SK-N-SH (cell line): ENCODE results near the gene CHSY3. TPM values are rescaled to one million over a fixed set of nuclear protein-coding genes. Genes with fewer than 3 reads are reported as not detected.

Source experiments
- CTCF ChIA-PET: fragments of 300-600, 350-600 bp; formaldehyde crosslinking; extraction: SDS; loops from one replicate; lab custom pipeline; 2021; lab: Yijun Ruan, JAX
- POLR2A ChIA-PET: fragments of 350-600 bp; sonication (Branson Sonifier 250); formaldehyde crosslinking; extraction: SDS; loops from one replicate; lab custom pipeline; 2020; ENCODE audit warnings: antibody characterized with exemption, inconsistent platforms; lab: Yijun Ruan, JAX
- DNase-seq: peaks from one replicate; pipeline ENCODE4 v3.0.0; 2012
- H2AFZ ChIP-seq: fragments of 200-600 bp; sonication (generic); 2 replicates; pipeline ENCODE4 v1.8.1; 2016; ENCODE audit warnings: antibody characterized with exemption, mild to moderate bottlenecking, low read depth
- H3F3A ChIP-seq: fragments of 200-600 bp; sonication (generic); replicated peaks from 2 replicates; pipeline ENCODE3; 2016; ENCODE audit warnings: antibody characterized with exemption, mild to moderate bottlenecking; ENCODE audit not compliant: insufficient read depth
- H3K27ac ChIP-seq, 2 experiments: fragments of 200-500 bp in 1 of 2; fragments of 200-600 bp in 1 of 2; sonication (Bioruptor generic) in 1 of 2; sonication (generic), shearing (Covaris generic) in 1 of 2; 2 replicates each; pipeline versions ENCODE4 v1.5.1 to v1.6.1; 2014 to 2016; ENCODE audit warnings: low read depth in 2 of 2, inconsistent platforms in 1 of 2, low read length in 1 of 2, mild to moderate bottlenecking in 1 of 2, mixed read lengths in 1 of 2
- H3K27me3 ChIP-seq: fragments of 200-600 bp; sonication (generic), shearing (Covaris generic); 2 replicates; pipeline ENCODE4 v1.6.1; 2016; ENCODE audit warnings: mixed run types; ENCODE audit not compliant: insufficient read depth
- H3K36me3 ChIP-seq, 2 experiments: fragments of 200-500 bp in 1 of 2; fragments of 200-600 bp in 1 of 2; sonication (Bioruptor generic) in 1 of 2; sonication (generic) in 1 of 2; replicated peaks in 1 of 2; 2 replicates each; pipeline versions ENCODE3 to v1.5.1; 2014 to 2016; ENCODE audit warnings: low read length in 1 of 2, mild to moderate bottlenecking in 1 of 2; ENCODE audit not compliant: insufficient read depth in 2 of 2, control insufficient read depth in 1 of 2
- H3K4me1 ChIP-seq, 2 experiments: fragments of 200-500 bp in 1 of 2; fragments of 200-600 bp in 1 of 2; sonication (Bioruptor generic) in 1 of 2; sonication (generic), shearing (Covaris generic) in 1 of 2; 2 replicates each; pipeline versions ENCODE4 v1.5.1 to v1.6.1; 2014 to 2016; ENCODE audit warnings: low read depth in 1 of 2, low read length in 1 of 2, mixed run types in 1 of 2; ENCODE audit not compliant: insufficient read depth in 2 of 2, control insufficient read depth in 1 of 2
- H3K4me2 ChIP-seq: fragments of 200-600 bp; sonication (generic), shearing (Covaris generic); 2 replicates; pipeline ENCODE4 v1.6.1; 2017; ENCODE audit warnings: mixed run types
- H3K4me3 ChIP-seq, 2 experiments: fragments of 200-500 bp in 1 of 2; fragments of 200-600 bp in 1 of 2; sonication (Bioruptor generic) in 1 of 2; sonication (generic), shearing (Covaris generic) in 1 of 2; 2 replicates each; pipeline versions ENCODE4 v1.5.1 to v1.8.1; 2014 to 2016; ENCODE audit warnings: low read depth in 2 of 2, inconsistent platforms in 1 of 2, low read length in 1 of 2, mild to moderate bottlenecking in 1 of 2, mixed read lengths in 1 of 2, moderate library complexity in 1 of 2
- H3K79me2 ChIP-seq: fragments of 200-600 bp; sonication (generic); 2 replicates; pipeline ENCODE4 v1.8.1; 2017; ENCODE audit warnings: mild to moderate bottlenecking; ENCODE audit not compliant: insufficient read depth
- H3K9ac ChIP-seq: fragments of 200-600 bp; sonication (generic); 2 replicates; pipeline ENCODE4 v1.6.1; 2017; ENCODE audit warnings: mixed run types
- H3K9me2 ChIP-seq: fragments of 200-600 bp; sonication (generic); 2 replicates; pipeline ENCODE4 v1.6.1; 2017; ENCODE audit warnings: mixed run types
- H3K9me3 ChIP-seq: fragments of 200-600 bp; sonication (generic); 2 replicates; pipeline ENCODE4 v1.6.1; 2017; ENCODE audit warnings: mixed run types, mild to moderate bottlenecking, moderate library complexity
- H4K20me1 ChIP-seq: fragments of 200-600 bp; sonication (generic); 2 replicates; pipeline ENCODE4 v1.6.1; 2017; ENCODE audit warnings: mild to moderate bottlenecking, mixed run types; ENCODE audit not compliant: insufficient read depth
- CHD2 ChIP-seq: fragments of 150-350 bp; IDR thresholded peaks from 2 replicates; pipeline ENCODE4 v1.6.1; 2018; ENCODE audit warnings: low read length; ENCODE audit not compliant: partially characterized antibody
- CTCF ChIP-seq: fragments of 200-600 bp; sonication (generic); IDR thresholded peaks from 2 replicates; pipeline ENCODE4 v1.6.1; 2017; ENCODE audit warnings: antibody characterized with exemption, mild to moderate bottlenecking, moderate library complexity
- FOXM1 ChIP-seq: IDR thresholded peaks from 2 replicates; pipeline ENCODE4 v1.4.0; 2012; ENCODE audit warnings: low read depth, mild to moderate bottlenecking
- MEF2A ChIP-seq: IDR thresholded peaks from 2 replicates; pipeline ENCODE4 v1.4.0; 2012; ENCODE audit warnings: low read depth, borderline replicate concordance
- NFIC ChIP-seq: IDR thresholded peaks from 2 replicates; pipeline ENCODE4 v1.4.0; 2012; ENCODE audit warnings: borderline replicate concordance
- NRF1 ChIP-seq: IDR thresholded peaks from 2 replicates; pipeline ENCODE4 v1.6.1; 2012; ENCODE audit warnings: low read depth, mild to moderate bottlenecking, low read length
- RAD21 ChIP-seq: IDR thresholded peaks from 2 replicates; pipeline ENCODE4 v1.6.1; 2012; ENCODE audit warnings: mild to moderate bottlenecking, low read length
- REST ChIP-seq: IDR thresholded peaks from 2 replicates; pipeline ENCODE4 v1.6.1; 2012; ENCODE audit warnings: mild to moderate bottlenecking, low read depth, low read length, moderate library complexity
- RFX5 ChIP-seq: IDR thresholded peaks from 2 replicates; pipeline ENCODE4 v1.6.1; 2012; ENCODE audit warnings: mild to moderate bottlenecking, improper control_type of control experiment, low read length
- RXRA ChIP-seq: IDR thresholded peaks from 2 replicates; pipeline ENCODE4 v1.4.0; 2012; ENCODE audit warnings: low read depth, mild to moderate bottlenecking, borderline replicate concordance
- SIN3A ChIP-seq: IDR thresholded peaks from 2 replicates; pipeline ENCODE4 v1.6.1; 2012; ENCODE audit warnings: low read depth, mild to moderate bottlenecking, low read length, moderate library complexity, borderline replicate concordance
- SMC3 ChIP-seq: IDR thresholded peaks from 2 replicates; pipeline ENCODE4 v1.6.1; 2012; ENCODE audit warnings: low read depth, low read length, improper control_type of control experiment
- TAF1 ChIP-seq: IDR thresholded peaks from 2 replicates; pipeline ENCODE4 v1.6.1; 2012; ENCODE audit warnings: low read depth, mild to moderate bottlenecking, low read length, moderate library complexity, borderline replicate concordance
- YY1 ChIP-seq: IDR thresholded peaks from 2 replicates; pipeline ENCODE4 v1.4.0; 2012; ENCODE audit warnings: low read depth, mild to moderate bottlenecking
- WGBS: methylation state at CpG from one replicate; pipeline ENCODE4 v1.1.6; 2017; ENCODE audit warnings: low lambda C conversion rate; 5-methylcytosine and 5-hydroxymethylcytosine counted together
- polyA plus RNA-seq, 3 experiments: library from polyadenylated mRNA; depleted of rRNA; stranded (reverse); fragments of >200 nt; gene quantifications; 2 replicates each; pipeline ENCODE4 v1.2.3, GENCODE V29; 2012
- TF ChIP-seq, protein P1 (sequence below): IDR thresholded peaks from 2 replicates; pipeline ENCODE4; 2012
- TF ChIP-seq, protein P2 (sequence below): fragments of 150-350 bp; IDR thresholded peaks from 2 replicates; pipeline ENCODE4 v1.6.1; 2017; ENCODE audit warnings: antibody characterized with exemption, low read length, low read depth, borderline replicate concordance

Gene CHSY3
- polyA plus RNA-seq, 1 of the 3 experiments (the other 2 are of a cell fraction) = not detected

DNA sequence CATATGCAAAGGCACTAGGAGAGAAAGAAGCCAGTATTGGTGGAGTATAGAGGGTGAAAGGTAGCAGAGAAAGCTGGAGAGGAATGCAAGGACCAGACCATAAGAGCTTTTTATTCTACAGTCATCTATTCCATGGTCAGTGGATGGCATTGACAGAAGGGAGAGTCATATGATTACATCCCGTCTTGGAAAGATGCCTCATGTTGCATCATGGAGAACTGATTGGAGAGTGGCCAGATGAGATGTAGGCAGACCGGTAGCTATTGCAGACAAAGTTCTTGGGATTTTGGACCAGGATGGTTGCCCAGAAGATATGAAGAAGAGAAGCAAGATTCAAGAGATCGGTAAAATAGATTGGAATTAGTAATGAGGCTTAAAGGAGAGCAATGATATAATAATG is 260.7 kb downstream of the CHSY3 start:
- H2AFZ ChIP-seq = no peak overlapping the region
- TF ChIP-seq YY1 (no peak), RXRA (no peak), MEF2A (no peak), SMC3 (no peak), REST (no peak), NRF1 (no peak)
- TF ChIP-seq, protein P1, sequence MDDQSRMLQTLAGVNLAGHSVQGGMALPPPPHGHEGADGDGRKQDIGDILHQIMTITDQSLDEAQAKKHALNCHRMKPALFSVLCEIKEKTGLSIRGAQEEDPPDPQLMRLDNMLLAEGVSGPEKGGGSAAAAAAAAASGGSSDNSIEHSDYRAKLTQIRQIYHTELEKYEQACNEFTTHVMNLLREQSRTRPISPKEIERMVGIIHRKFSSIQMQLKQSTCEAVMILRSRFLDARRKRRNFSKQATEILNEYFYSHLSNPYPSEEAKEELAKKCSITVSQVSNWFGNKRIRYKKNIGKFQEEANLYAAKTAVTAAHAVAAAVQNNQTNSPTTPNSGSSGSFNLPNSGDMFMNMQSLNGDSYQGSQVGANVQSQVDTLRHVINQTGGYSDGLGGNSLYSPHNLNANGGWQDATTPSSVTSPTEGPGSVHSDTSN = no peak
- no peaks in the 10 kb centered on the region for H3K36me3 ChIP-seq
- 4% methylated on average over 3 of the region's 3 CpGs for WGBS
- H4K20me1 ChIP-seq = no peaks in the 10 kb centered on the region
- no peaks in the 10 kb centered on the region for H3K9me2 ChIP-seq
- ChIA-PET POLR2A (no interaction called here), CTCF (no interaction called here)
- no peaks in the 10 kb centered on the region for H3K4me1 ChIP-seq
- no peaks in the 10 kb centered on the region for H3F3A ChIP-seq
- no peak overlapping the region for H3K9ac ChIP-seq
- no peak for DNase-seq
- no peaks in the 10 kb centered on the region for H3K79me2 ChIP-seq
- no peak overlapping the region for H3K4me3 ChIP-seq
- no peak overlapping the region for H3K27ac ChIP-seq
- no peaks in the 10 kb centered on the region for H3K27me3 ChIP-seq
- H3K9me3 ChIP-seq = no peaks in the 10 kb centered on the region
- H3K4me2 ChIP-seq = no peak overlapping the region

GRCh38 chr5:130166839-130167490 is 262.7 kb downstream of the CHSY3 start:
- Histone ChIP-seq H3K4me2 (no peak overlapping the region), H3K9me3 (no peaks in the 10 kb centered on the region), H3K27ac (no peak overlapping the region), H3F3A (no peaks in the 10 kb centered on the region), H3K36me3 (no peaks in the 10 kb centered on the region), H3K9ac (no peak overlapping the region), H2AFZ (no peak overlapping the region), H3K79me2 (no peaks in the 10 kb centered on the region), H3K4me1 (no peaks in the 10 kb centered on the region), H3K4me3 (no peak overlapping the region), H4K20me1 (no peaks in the 10 kb centered on the region), H3K27me3 (no peaks in the 10 kb centered on the region), H3K9me2 (no peaks in the 10 kb centered on the region)
- ChIA-PET POLR2A (no interaction called here), CTCF (no interaction called here)
- WGBS = 0% methylated on average over 1 of the region's 1 CpG
- DNase-seq = no peak
- TF ChIP-seq NRF1 (no peak), CHD2 (no peak), RFX5 (no peak), TAF1 (no peak), SIN3A (no peak), NFIC (no peak), RAD21 (no peak), CTCF (no peak), SMC3 (no peak), MEF2A (no peak), FOXM1 (no peak)
- TF ChIP-seq, protein P2, sequence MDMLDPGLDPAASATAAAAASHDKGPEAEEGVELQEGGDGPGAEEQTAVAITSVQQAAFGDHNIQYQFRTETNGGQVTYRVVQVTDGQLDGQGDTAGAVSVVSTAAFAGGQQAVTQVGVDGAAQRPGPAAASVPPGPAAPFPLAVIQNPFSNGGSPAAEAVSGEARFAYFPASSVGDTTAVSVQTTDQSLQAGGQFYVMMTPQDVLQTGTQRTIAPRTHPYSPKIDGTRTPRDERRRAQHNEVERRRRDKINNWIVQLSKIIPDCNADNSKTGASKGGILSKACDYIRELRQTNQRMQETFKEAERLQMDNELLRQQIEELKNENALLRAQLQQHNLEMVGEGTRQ = no peak
